Measurements from ENCODE around the gene SOX15. TPM values are rescaled to one million over a fixed set of nuclear protein-coding genes. Genes with fewer than 3 reads are reported as not detected.
A peak's percentile ranks its signal among the peaks of the same experiment; 100 is the strongest.

Gene SOX15
- total and polyA plus RNA-seq, 2 of the 13 experiments (the other 11 are each of a cell fraction or from before 2014, with no cell fraction given) = 0.07 to 0.18 TPM

DNA sequence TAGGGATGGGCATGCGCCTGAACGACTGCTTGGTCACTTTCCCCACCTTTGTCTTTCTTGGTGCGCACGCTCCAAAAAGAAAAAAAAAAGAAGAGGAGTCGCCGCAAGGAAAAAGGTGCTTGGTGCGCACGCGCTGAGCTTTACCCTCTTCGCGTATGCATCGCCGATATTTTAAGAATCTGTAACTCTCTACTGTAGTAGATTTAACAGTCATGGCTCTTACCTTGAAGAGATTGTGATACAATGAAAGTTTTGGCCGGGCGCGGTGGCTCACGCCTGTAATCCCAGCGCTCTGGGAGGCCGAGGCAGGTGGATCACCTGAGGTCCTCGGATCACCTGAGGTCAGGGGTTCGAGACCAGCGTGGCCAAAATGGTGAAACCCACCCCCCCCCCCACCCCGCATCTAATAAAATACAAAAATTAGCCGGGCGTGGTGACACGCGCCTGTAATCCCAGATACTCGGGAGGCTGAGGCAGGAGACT lies 25.4 kb upstream of the SOX15 start (continued):
- TF ChIP-seq JUND (CRISPR knock-in tag; IDR thresholded peaks at IDR 0.05) (no peak), RAD21 (CRISPR knock-in tag; IDR thresholded peaks at IDR 0.05) (0 out of 2 replicates have a peak, but pooled peaks have one; percentile 11), KLF11 (CRISPR knock-in tag; IDR thresholded peaks at IDR 0.05) (peak; percentile 88; the same call in 1 of the 2 replicates), MIER3 (CRISPR knock-in tag; IDR thresholded peaks at IDR 0.05; ENCODE audit: borderline replicate concordance) (no peak), KDM5B (CRISPR knock-in tag; IDR thresholded peaks at IDR 0.05; ENCODE audit: borderline replicate concordance) (no peak), ZNF543 (CRISPR knock-in tag; IDR thresholded peaks at IDR 0.05) (0 out of 2 replicates have a peak, but pooled peaks have one; percentile 30), ZNF510 (CRISPR knock-in tag; IDR thresholded peaks at IDR 0.05; ENCODE audit: low read depth) (no peak), KLF15 (CRISPR knock-in tag; IDR thresholded peaks at IDR 0.05; ENCODE audit: borderline replicate concordance) (0 out of 2 replicates have a peak, but pooled peaks have one; percentile 5), YEATS4 (CRISPR knock-in tag; IDR thresholded peaks at IDR 0.05; ENCODE audit: borderline replicate concordance) (0 out of 2 replicates have a peak, but pooled peaks have one; percentile 20), ZNF251 (CRISPR knock-in tag; IDR thresholded peaks at IDR 0.05) (no peak), NAIF1 (CRISPR knock-in tag; IDR thresholded peaks at IDR 0.05; ENCODE audit: borderline replicate concordance) (0 out of 2 replicates have a peak, but pooled peaks have one; percentile 32), ZNF788 (CRISPR knock-in tag; IDR thresholded peaks at IDR 0.05; ENCODE audit: borderline replicate concordance) (0 out of 2 replicates have a peak, but pooled peaks have one; percentile 16), HDAC2 (CRISPR knock-in tag; IDR thresholded peaks at IDR 0.05) (peak; percentile 28; the same call in 1 of the 2 replicates), ZMAT3 (CRISPR knock-in tag; conservative IDR thresholded peaks at IDR 0.05) (0 out of 2 replicates have a peak, but pooled peaks have one; percentile 42), ONECUT2 (CRISPR knock-in tag; IDR thresholded peaks at IDR 0.05) (no peak), TCF12 (IDR thresholded peaks at IDR 0.05) (no peak), TCF12 (CRISPR knock-in tag; IDR thresholded peaks at IDR 0.05) (no peak; the same call in 1 of the 2 replicates), TAF1 (CRISPR knock-in tag; IDR thresholded peaks at IDR 0.05) (peak; percentile 29; the same call in 1 of the 2 replicates), POLR2G (IDR thresholded peaks at IDR 0.05; ENCODE audit: low read depth, low read length) (peak; percentile 60; the same call in 1 of the 2 replicates), POLR2AphosphoS5 (IDR thresholded peaks at IDR 0.05; ENCODE audit: low read depth, low read length) (peak; percentile 51; the same call in 1 of the 2 replicates), MXD4 (CRISPR knock-in tag; IDR thresholded peaks at IDR 0.05) (no peak), HNRNPLL (IDR thresholded peaks at IDR 0.05; ENCODE audit: low read depth, low read length, poor library complexity, severe bottlenecking) (peak; percentile 13)
- TF ChIP-seq, protein P1, sequence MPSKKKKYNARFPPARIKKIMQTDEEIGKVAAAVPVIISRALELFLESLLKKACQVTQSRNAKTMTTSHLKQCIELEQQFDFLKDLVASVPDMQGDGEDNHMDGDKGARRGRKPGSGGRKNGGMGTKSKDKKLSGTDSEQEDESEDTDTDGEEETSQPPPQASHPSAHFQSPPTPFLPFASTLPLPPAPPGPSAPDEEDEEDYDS (CRISPR knock-in tag; IDR thresholded peaks at IDR 0.05) = 0 out of 2 replicates have a peak, but pooled peaks have one; percentile 4
- TF ChIP-seq, protein P2, sequence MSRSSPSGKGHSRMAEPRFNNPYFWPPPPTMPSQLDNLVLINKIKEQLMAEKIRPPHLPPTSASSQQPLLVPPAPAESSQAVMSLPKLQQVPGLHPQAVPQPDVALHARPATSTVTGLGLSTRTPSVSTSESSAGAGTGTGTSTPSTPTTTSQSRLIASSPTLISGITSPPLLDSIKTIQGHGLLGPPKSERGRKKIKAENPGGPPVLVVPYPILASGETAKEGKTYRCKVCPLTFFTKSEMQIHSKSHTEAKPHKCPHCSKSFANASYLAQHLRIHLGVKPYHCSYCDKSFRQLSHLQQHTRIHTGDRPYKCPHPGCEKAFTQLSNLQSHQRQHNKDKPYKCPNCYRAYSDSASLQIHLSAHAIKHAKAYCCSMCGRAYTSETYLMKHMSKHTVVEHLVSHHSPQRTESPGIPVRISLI (CRISPR knock-in tag; IDR thresholded peaks at IDR 0.05; ENCODE audit: borderline replicate concordance) = peak; percentile 97
- TF ChIP-seq, protein P3, sequence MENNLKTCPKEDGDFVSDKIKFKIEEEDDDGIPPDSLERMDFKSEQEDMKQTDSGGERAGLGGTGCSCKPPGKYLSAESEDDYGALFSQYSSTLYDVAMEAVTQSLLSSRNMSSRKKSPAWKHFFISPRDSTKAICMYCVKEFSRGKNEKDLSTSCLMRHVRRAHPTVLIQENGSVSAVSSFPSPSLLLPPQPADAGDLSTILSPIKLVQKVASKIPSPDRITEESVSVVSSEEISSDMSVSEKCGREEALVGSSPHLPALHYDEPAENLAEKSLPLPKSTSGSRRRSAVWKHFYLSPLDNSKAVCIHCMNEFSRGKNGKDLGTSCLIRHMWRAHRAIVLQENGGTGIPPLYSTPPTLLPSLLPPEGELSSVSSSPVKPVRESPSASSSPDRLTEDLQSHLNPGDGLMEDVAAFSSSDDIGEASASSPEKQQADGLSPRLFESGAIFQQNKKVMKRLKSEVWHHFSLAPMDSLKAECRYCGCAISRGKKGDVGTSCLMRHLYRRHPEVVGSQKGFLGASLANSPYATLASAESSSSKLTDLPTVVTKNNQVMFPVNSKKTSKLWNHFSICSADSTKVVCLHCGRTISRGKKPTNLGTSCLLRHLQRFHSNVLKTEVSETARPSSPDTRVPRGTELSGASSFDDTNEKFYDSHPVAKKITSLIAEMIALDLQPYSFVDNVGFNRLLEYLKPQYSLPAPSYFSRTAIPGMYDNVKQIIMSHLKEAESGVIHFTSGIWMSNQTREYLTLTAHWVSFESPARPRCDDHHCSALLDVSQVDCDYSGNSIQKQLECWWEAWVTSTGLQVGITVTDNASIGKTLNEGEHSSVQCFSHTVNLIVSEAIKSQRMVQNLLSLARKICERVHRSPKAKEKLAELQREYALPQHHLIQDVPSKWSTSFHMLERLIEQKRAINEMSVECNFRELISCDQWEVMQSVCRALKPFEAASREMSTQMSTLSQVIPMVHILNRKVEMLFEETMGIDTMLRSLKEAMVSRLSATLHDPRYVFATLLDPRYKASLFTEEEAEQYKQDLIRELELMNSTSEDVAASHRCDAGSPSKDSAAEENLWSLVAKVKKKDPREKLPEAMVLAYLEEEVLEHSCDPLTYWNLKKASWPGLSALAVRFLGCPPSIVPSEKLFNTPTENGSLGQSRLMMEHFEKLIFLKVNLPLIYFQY (CRISPR knock-in tag; IDR thresholded peaks at IDR 0.05; ENCODE audit: borderline replicate concordance) = 0 out of 2 replicates have a peak, but pooled peaks have one; percentile 21

All from HepG2 (cell line).